GM21390 (cell line): ENCODE measurements around the gene HORMAD2.

Experiments
- ATAC-seq: cut with Tn5 transposase; IDR thresholded peaks from one replicate; pipeline ENCODE4 v1.9.1; 2021; ENCODE audit not compliant: unreplicated experiment

HORMAD2 gene

DNA sequence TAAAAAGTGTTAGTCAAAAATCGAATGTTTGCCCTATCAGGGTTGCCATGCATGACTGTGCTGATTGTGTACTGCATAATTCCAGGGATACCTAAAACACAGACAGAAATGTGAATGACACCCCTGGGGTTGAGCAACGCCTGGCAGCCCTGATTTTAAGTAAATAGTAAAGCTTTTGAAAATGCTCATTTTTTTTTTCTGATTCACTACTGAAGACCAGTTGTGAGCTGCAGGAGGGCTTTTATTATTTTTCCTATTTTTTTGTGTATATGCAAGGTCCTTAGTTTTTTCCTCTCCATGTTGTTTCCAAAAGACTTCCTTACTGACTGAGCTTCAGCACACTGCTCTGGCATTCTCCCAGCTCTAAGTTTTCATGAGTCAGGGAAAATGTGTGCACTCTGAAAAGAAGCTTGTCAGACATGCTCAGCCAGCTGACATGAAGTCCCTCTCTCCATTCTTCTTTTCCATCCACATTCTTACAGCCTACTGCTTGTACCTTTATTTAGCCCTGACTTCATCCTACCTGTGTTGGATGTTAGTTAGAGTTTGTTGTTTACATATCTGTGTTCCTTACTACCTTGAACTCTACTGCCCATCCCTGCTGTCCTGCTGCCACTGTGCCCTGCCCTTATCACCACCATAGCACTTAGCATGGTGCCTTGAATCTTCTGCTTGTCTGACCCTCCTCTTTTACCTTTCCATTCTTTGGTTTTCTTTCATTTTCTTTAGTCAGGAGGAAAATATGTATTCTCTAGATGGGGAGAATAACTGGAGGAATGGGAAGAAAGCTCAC lies 79.5 kb downstream of the HORMAD2 start:
- ATAC-seq, result no peak

- ATAC-seq, result no peak
These were observed 80.8 kb downstream of the HORMAD2 start for GRCh38 chr22:30161051-30161469.

GRCh38 chr22:30167296-30167695 lies 87.0 kb downstream of the HORMAD2 start:
- ATAC-seq, result no peak

DNA sequence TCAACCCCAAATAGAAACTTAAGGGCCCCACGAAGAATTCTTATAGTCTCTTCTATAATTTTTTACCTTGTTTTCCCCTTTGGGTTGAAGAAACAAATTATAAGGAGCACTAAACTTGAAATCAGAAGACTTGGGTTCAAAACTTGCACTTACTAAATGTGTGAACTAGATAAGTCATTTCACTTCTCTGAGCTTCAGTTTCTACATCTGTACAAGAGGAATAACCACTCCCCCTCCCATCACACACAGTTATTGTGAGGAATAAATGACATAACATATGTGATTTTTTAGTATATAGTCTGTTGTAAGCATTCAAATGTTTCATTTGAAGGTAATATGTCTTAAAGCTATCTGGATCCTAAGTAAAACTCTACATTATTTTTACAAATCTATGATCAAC lies 87.5 kb downstream of the HORMAD2 start:
- no peak for ATAC-seq

GRCh38 chr22:30169002-30169401 lies 88.7 kb downstream of the HORMAD2 start:
- ATAC-seq, result no peak

DNA sequence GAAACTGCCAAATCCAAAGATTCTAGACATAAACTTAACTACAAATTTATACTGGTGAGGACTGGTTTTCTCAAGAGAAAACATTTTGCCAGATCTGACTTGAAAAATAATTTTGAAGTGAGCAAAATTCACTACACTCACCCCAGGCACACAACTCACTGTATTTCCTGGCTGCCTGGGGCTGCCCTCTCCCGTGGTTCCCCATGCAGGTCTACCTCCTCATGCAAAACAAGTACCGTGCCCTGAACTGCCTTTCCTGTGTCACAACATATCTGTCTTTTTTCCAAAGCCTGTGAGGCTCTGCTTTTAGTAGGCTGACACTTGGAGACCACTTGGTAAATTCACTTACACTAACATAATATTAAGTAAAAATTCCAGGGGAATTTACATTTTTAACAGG lies 89.9 kb downstream of the HORMAD2 start:
- no peak for ATAC-seq

DNA sequence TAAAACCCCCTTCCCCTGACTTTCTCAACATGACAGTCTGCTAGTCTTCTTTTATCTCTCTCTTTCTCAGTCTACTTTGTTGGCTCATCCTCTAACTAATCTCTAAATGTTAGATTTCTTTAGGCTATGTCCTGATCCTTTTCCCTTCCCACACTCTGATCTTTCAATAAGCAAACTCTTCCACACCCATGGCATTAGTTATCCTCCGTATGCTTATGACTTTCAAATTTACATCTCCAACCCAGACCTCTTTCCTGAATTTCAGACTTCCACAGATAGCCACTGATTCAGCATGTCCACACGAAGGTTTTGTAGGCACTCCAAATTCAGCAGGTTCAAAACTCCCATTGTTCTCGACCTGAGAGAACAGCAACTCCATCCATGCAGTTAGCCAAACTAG lies 90.7 kb downstream of the HORMAD2 start:
- no peak for ATAC-seq

GRCh38 chr22:30175690-30176288 lies 95.5 kb downstream of the HORMAD2 start:
- ATAC-seq, result no peak

GRCh38 chr22:30176431-30176830 lies 96.2 kb downstream of the HORMAD2 start:
- no peak for ATAC-seq

DNA sequence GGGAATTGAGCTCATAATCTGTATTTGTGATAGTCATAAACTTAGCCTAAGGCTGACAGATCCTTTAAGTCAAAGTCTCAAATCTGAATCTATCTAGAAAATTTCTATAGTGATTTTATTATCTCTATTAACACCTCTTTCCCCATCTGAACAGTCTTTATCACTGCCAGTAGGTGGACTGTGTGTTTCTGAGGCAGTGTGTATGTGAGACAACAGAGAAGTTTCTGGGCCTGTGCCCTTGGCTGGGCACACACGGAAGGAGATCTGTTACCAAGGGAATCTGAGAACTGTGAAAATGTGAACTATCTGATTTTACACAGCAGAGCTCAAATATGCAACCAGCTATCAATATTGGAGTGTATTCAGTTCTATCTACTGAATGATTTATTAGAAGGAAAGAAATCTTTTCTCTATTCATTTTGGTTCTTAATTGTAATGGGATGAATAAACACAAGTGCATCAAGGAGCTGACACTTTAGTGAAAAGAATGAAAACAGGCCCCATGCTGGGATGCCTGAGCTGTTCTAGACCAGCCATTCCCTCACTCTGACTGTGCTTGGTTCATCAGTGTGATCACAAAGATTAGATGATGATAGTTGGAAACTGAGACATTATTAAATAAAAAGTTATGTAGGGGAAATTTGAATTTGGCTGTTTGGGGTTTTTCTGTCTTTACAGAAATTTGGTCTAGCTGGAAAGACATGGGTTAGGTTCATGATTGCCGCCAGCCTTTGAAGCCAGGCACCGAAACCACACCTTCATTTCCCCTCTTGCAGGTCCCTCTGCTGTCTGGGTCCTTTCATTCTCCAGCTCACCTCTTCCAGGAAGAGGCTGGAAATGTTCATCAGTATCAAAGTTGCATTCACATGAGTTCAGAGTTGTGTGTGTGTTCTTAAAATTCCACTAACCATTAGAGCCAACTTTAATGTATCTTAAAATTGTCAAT lies 98.2 kb downstream of the HORMAD2 start:
- no peak for ATAC-seq

- no peak for ATAC-seq
These were observed 100.4 kb downstream of the HORMAD2 start for GRCh38 chr22:30180616-30181015.

DNA sequence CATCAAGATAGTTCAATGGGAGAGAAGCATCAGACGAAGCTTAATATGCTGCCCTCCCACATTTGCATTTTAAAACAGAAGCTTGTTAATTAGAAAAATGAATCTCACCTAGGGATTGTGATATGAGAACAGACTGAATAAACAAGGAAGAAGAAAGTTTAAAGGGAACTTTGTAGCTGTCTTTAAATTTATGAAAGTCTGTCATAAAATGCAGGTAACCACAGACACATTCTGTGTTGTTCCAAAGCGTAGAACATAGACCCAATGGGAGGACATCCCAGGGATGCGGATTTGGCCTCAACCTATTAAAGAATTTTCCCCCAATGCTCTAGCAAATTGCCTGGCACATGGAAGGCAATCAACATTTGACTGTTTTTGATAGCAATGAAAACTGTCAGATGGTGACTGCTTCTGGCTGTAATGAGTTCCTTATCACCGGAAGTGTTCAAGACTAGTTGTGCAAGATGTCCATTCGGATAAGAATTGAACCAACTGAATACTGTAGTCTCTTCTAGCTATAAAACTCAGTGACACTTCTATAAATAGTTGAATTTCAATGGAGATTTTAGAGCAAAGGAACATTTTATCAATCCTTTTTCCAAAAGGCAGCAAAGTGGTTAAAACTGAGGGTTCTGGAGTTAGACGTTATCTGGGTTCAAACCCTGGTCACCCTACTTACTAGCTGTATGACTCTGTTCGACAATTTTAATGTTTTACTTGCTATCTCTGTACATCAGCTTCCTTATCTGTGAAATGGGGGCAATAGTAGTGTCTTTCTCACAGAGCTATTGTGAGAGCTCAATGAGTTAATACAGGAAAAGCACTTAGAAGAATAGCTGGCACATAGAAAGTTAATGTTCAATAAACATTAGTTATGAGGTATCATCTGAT lies 101.4 kb downstream of the HORMAD2 start:
- ATAC-seq, result no peak

DNA sequence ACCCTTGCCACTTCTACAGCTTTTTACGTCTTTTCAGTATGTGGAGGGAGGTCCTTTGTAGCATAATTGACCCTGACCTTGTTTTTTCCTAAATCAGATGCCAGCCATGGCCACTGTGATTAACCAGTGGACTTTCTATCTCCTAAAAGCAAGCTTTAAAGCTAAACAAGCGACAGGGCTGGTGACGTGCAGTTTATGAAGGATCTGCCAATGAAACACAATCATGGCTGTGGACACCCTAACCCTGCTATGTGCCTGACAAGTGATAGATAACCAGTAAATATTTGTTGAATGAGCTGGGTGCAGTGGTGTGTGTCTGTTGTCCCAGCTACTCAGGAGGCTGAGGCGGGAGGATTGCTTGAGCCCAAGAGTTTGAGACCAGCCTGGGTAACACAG lies 102.1 kb downstream of the HORMAD2 start:
- no peak for ATAC-seq

- ATAC-seq, result no peak
These were observed 102.6 kb downstream of the HORMAD2 start for GRCh38 chr22:30182815-30183214.

DNA sequence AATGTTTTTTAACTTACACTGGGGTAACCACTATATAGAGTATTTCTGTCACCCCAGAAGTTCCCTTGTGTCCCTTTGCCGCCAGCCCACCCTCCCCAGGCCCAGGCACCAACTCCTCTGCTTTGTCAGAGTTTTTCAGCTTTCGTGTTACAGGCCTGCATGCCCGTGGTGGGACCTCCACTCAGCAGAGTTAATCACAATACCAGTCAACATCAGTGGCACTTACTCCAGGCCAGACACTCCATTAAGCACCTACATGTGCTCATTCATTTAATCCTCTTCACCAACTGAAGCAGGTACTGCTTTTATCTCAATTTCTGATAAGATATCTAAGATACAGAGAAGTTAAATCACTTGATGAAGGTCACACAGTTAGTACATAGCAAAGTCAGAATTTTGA lies 103.0 kb downstream of the HORMAD2 start:
- no peak for ATAC-seq

DNA sequence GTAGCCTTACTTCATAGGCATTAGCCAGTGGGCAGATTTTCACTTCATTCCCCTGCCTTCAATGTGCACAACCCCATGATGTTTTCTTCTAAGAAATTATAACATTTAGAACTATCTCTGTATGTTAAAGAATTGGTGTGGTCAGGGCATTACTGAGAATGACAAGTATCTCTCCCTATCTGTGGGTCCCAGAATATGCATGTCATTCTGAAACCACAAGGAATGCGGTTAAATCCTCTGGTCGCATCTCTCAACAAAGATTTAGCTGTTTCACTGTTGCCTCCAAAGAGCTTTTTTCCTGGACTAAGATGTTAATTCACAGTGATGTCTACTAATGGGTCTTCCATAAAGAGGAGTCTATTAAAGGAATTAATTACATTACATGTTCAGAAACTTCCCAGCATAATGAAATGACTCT lies 103.6 kb downstream of the HORMAD2 start:
- no peak for ATAC-seq

DNA sequence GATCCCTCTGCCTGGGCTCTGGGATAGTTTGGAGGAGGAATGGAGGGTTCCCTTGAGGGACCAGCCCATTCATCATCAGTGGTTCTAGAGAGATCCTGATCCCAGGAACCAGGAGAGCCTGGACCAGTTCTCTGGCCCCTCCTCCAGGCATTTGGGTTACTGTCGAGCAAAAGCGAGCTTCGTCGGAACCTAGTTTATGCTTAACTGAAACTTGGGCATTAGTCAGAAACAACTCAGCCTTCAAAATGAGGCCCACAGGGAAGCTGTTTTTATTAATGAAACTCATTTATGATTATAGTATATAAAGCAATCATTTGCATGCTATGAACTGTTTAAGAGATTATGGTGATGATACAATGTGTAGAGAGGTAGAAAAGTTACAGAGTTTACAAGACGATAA lies 104.9 kb downstream of the HORMAD2 start:
- no peak for ATAC-seq

GRCh38 chr22:30185549-30185948 lies 105.3 kb downstream of the HORMAD2 start:
- no peak for ATAC-seq

DNA sequence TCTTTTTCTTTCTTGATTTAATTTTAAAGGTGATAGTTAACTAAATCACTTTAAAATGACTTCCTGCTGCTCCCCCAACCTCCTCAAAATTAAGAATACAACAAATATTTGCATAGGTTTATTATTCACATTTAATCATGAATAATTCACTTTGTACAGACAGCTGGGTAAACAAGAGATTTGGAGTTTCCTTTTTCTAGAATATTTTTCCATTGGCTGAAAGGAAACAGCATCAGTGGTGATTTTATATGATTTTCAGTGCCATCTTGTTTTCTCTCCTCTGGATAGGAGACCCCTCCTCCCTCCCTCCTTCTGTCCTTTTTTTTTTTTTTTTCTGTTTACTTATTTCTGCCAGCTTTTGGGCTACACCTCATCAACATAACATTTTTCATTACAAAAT lies 105.8 kb downstream of the HORMAD2 start:
- no peak for ATAC-seq

DNA sequence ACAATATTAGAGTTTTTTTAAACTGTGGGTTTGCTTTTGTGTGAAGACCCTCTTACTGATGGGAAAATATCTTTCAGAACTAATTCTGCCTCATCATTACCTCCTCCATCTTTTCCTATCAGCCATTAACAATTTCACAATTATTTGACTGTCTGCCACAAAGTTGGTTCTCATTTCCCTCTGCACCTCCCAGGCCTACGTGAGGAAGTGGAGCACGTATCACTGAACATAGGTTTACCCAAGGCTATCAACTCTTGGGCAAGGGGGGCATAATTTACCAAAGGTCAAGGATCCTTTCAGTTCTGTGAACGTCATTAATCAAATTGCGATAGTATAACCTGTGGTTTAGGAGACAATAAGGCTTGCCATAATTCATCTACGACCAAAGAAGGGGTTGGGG lies 106.2 kb downstream of the HORMAD2 start:
- no peak for ATAC-seq

DNA sequence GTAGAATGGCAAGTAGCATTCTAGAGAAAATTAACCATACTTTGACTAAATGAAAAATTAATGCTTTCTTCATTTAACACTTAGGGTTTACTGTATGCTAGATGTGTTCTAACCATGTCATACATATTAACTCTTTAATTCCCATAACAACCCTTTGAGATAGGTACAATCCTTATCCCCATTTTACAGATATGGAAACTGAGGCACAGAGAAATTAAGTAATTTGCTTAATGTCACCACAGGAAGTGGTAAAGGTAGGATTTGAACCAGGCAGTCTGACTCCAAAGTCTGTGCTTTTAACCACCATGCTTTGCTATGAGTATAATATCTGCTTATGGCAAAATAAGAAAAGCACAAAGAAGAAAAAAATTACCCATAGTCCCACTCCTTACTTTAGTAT lies 106.8 kb downstream of the HORMAD2 start:
- no peak for ATAC-seq
